SH-SY5Y (cell line): ENCODE measurements around the gene FOXN3.

Experiments used
- GATA2 ChIP-seq: IDR thresholded peaks from 2 replicates; pipeline ENCODE4 v1.6.1; 2011; ENCODE audit warnings: mild to moderate bottlenecking, low read depth, low read length
- GATA3 ChIP-seq: IDR thresholded peaks from 2 replicates; pipeline ENCODE4 v1.6.1; 2011; ENCODE audit warnings: low read depth, mild to moderate bottlenecking, low read length, moderate library complexity

Gene FOXN3

GRCh38 chr14:89339579-89339978, 77.5 kb downstream of the FOXN3 start:
- no peak for TF ChIP-seq GATA3
- no peak for TF ChIP-seq GATA2

DNA sequence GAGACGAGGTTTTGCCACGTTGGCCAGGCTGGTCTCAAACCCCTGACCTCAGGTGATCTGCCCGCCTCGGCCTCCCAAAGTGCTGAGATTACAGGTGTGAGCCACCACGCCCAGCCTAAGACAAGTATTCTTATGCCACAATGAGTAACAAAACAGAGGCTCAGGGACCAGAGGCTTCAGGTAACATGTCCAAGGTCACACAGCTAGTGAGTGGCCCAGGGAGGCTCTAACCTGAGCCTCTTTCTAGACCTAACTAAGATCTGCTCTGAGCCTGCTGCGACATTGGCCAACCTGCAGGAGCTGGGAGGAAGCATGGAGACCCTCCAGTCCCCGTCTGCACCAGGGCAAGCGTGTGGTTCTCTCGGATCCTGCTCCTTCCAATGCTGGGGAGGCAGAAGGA, 77.9 kb downstream of the FOXN3 start:
- TF ChIP-seq GATA2 (no peak), GATA3 (no peak)

DNA sequence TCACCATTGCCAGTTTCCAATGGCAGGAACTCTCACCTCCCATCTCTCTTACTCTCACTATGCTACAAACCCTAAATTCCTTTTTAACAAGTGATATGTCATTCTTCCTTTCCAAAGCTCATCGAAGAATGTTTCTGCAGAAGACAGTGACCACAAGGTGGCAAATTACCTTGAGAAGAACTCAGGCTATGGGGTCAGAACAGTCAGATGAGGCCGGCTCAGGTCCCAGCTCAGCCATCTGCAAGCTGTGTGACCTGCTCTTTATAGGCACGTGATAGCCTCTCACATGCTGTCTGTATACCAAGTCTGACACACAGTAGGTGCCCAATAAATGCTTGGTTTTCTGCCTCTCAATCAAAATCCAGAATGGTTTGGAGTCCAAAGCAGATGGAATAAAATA, 80.7 kb downstream of the FOXN3 start:
- TF ChIP-seq GATA2, result no peak
- TF ChIP-seq GATA3, result no peak

DNA sequence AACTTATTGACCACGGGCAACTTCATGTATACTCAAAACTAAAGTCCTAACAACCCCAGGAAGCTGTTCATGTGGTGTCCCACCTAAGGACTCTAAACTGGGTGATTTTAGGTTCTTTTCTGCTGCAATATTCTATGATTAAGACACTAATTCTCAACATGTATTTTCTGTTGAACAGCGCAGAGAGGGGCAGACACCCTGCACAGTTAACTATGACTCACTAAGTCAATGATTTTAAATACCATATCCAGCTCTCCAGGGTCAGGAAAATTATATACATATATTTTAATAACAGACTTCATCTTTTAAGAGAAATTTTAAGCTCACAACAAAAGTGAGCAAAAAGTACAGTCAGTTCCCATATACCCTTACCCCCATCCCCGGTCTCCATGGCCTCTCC, 85.0 kb downstream of the FOXN3 start:
- no peak for TF ChIP-seq GATA2
- no peak for TF ChIP-seq GATA3

- TF ChIP-seq GATA2 (no peak), GATA3 (no peak)
These were observed 85.6 kb downstream of the FOXN3 start for GRCh38 chr14:89331398-89331797.

DNA sequence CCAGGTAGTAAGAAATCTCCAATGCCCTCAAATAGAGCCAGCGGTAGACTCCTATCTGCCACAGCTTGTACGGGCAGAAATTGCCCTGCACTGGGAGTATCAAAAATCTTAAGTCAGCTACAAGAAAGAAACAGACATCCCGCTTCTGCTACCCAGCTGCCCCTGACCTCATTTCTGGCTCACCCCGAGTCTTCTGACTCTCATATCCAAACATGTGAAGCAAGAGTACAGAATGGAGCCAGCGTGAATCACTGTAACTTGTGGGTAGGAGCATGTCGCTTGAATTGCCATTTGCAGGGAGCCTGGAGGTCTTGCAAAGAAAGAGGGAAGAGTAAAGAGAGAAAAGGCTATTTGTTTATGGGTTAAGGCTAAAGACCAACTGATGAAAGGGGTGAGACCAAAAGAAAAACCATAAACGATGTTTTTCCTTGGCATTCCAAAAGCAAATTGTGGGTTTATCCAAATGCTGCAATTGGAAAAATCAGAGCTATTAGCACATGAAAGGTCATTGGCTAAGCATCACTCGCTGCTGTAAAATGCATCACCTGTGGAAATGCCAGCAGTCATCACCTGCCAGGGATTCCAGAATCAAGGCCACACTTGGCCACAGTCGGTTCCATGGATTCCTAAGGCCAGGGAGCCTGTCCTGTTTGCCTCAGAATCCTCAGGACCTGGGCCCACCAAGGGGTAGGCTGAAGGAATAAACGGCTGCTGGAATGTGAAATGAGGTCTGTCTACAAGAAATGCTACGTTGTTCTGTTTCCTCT, 86.6 kb downstream of the FOXN3 start:
- TF ChIP-seq GATA3, result no peak
- TF ChIP-seq GATA2, result no peak

GRCh38 chr14:89327771-89328212, 89.2 kb downstream of the FOXN3 start:
- no peak for TF ChIP-seq GATA3
- TF ChIP-seq GATA2, result no peak

DNA sequence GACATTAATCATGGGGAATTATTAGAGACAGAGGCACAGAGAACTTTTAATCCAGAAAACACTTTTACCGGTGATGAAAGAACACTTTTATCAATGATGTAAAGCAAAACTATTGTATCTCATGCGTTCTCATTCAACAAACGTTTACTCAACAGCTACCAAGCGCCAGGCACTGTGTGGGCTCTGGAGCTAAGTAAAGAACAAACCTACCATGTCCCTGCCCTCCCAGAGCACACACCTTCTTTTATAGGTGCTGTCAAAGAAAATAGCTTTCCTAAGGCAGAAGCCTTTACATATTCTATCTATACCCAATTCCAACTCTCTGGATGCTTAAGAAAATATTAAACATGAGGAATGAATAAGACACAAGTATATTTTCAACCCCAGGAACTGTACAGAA, 91.1 kb downstream of the FOXN3 start:
- TF ChIP-seq GATA2, result no peak
- no peak for TF ChIP-seq GATA3

DNA sequence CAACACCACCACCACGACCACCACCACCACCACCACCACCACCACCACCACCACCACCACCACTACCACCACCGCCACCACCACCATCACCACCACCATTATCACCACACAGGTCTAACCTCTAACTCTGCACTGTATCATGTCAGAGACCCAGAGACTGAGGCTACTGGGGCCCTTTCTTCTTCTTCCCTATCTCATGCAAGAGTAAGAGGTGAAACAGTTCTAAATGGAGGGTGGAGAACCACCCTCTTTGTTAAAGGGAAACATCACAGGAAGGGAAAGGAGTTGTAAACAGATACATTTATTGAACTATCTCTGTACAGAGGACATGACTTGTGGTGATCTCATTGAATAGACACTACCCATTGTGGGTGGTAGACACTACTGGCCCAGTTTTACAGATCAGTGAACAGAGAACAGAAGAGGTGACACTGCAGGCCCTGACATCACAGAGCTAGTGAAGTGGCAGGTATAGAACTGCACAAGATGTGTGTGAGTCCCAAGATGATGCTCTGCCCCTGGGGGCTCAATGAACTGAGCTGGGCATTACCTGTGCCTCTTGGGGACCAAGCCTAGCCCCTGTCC, 91.6 kb downstream of the FOXN3 start:
- TF ChIP-seq GATA3 (no peak), GATA2 (no peak)

DNA sequence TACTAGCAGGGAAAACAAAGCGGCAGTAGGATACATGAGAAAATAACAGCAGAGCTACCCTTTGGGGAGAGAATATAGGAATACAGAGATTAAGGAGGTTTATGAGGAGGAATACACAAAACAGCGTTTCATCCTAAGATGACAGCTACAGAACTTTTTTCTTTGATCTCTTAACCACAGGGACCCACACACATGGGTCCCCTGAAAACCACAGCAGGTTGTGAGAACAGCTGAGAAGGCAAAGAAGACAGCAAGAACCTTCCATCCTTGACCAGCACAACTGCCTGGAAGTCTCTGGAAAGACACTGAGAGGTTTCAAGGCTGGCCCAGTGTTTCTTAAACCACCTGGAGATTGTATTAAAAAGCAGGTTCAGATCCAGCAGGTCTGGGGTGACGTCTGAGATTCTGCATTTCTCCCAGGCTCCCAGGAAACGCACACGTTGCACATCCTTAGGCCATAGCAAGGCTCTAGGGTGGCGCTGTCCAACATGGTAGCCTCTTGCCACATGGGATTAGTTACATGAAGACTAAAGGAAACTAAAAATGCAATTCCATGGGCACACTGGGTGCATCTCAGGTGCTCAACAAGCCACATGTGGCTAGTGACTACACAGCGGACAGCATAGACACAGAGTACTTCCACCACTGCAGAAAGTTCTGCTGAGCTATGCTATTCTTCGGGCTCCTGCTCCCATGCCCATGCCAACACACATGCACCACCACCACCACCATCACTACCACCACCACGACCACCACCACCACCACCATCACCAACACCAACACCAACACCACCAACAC, 92.3 kb downstream of the FOXN3 start:
- TF ChIP-seq GATA2 (no peak), GATA3 (no peak)

DNA sequence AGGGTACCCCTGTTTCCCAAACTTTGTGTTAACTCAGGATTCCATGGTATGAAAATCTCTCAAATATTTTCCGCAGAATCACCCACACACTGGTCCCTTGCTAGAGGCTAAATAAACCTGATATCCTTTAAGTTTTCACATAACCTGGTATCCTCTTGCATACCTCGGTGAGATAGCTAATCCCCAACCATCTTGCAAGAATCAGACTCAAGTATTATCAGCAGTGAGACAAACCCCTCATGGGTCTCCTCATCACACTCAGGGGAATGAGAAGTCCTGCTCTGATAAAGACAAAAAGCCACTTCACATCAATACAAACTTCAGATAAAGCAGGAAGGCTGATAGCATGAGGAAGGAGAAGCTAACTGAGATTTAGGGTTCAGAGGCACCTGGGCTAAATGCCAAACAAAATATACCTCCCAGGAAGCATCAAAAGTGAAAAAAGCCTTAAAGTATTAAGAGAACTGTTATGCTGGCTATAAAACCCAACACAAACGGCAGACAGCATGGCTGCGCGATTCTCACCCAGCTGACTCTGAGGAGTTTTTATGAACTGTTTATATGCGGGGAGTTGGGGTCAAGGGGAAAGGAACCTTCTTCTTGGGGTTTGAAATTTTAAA, 96.5 kb downstream of the FOXN3 start:
- no peak for TF ChIP-seq GATA3
- no peak for TF ChIP-seq GATA2

DNA sequence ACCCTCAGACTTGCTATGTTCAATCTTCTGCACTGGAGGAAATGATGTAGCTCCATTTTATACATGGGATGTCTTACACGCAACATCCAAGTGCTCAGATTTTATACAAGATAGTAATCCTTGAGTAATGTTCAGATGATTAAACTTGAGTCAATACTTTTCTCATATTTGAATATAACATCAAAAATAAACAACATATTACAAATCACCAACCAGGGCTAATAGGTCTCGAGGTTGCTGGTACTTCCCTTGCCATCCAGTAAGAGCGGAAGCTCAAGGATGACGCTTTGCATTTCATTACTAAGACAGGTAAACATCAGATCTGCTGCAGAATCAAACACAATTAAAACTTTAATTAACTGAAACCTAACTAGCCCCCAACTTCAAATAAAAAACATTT, 97.3 kb downstream of the FOXN3 start:
- TF ChIP-seq GATA2 (no peak), GATA3 (no peak)

GRCh38 chr14:89317051-89317691, 99.9 kb downstream of the FOXN3 start:
- no peak for TF ChIP-seq GATA3
- no peak for TF ChIP-seq GATA2
